Spleen (tissue), 11 donors: ENCODE data around the gene CALY. TPM values are rescaled to one million over a fixed set of nuclear protein-coding genes. Genes with fewer than 3 reads are reported as not detected.

Experiments used
- DNase-seq: peaks from one replicate; pipeline ENCODE4 v3.0.0-alpha.2; 2020
- H3K27ac ChIP-seq, 8 donors: fragments of 200-600 bp; sonication (generic) in 7 of 8; 1 replicate in 4 of 8; 2 replicates in 4 of 8; pipeline versions ENCODE4 v1.5.0 to v1.8.0; 2016 to 2021; ENCODE audit warnings: inconsistent platforms in 4 of 8, mild to moderate bottlenecking in 4 of 8, moderate library complexity in 1 of 8
- H3K27me3 ChIP-seq, 7 donors: fragments of 200-600 bp; sonication (generic) in 6 of 7; replicated peaks in 1 of 7; 1 replicate in 4 of 7; 2 replicates in 3 of 7; pipeline versions ENCODE4 v1.5.0 to v1.8.0; 2016 to 2021; ENCODE audit warnings: inconsistent platforms in 3 of 7, mild to moderate bottlenecking in 1 of 7
- H3K36me3 ChIP-seq, 6 donors: fragments of 200-600 bp; sonication (generic) in 5 of 6; 1 replicate in 4 of 6; 2 replicates in 2 of 6; pipeline versions ENCODE4 v1.5.0 to v1.8.0; 2016 to 2021; ENCODE audit warnings: inconsistent platforms in 2 of 6
- H3K4me1 ChIP-seq, 6 donors: fragments of 200-600 bp; sonication (generic) in 5 of 6; 1 replicate in 3 of 6; 2 replicates in 3 of 6; pipeline versions ENCODE4 v1.5.0 to v1.8.0; 2016 to 2021; ENCODE audit warnings: inconsistent platforms in 3 of 6
- H3K4me3 ChIP-seq, 8 donors: fragments of 200-600 bp; sonication (generic) in 7 of 8; 1 replicate in 4 of 8; 2 replicates in 4 of 8; pipeline versions ENCODE4 v1.5.0 to v1.8.0; 2016 to 2021; ENCODE audit warnings: inconsistent platforms in 4 of 8, mild to moderate bottlenecking in 4 of 8, moderate library complexity in 2 of 8
- H3K9me3 ChIP-seq, 8 donors: fragments of 200-600 bp; sonication (generic) in 7 of 8; 1 replicate in 4 of 8; 2 replicates in 4 of 8; pipeline versions ENCODE4 v1.5.0 to v1.8.0; 2016 to 2021; ENCODE audit warnings: inconsistent platforms in 4 of 8
- CTCF ChIP-seq, 11 experiments: fragments of 200-600 bp in 7 of 11; fragments of 450-650 bp in 4 of 11; sonication (generic) in 4 of 11; IDR thresholded peaks in 8 of 11; conservative IDR thresholded peaks in 3 of 11; 1 replicate in 7 of 11; 2 replicates in 4 of 11; pipeline versions ENCODE4 v1.4.0 to v1.8.0; 2016 to 2021; ENCODE audit warnings: antibody characterized with exemption in 11 of 11, inconsistent platforms in 4 of 11, mild to moderate bottlenecking in 1 of 11
- POLR2A ChIP-seq, 3 donors: fragments of 450-650 bp; IDR thresholded peaks; one replicate each; pipeline ENCODE4 v1.5.1; 2017; ENCODE audit warnings: antibody characterized with exemption in 3 of 3, mild to moderate bottlenecking in 1 of 3
- POLR2AphosphoS5 ChIP-seq, 3 donors: sonication (generic); formaldehyde crosslinking; IDR thresholded peaks; one replicate each; pipeline ENCODE4 v1.5.1; 2017; ENCODE audit warnings: antibody characterized with exemption in 3 of 3
- WGBS, 5 donors: extraction: QIAGEN DNeasy Blood & Tissue Kit in 3 of 5; methylation state at CpG; one replicate each; pipeline versions ENCODE4 v1.1.5 to v1.1.7; 2013 to 2018; 5-methylcytosine and 5-hydroxymethylcytosine counted together
- intact Hi-C: fragments of 100-400 bp; cut with DNase I; formaldehyde crosslinking; loops from one replicate; pipeline ENCODE4 v1.15.0; 2023; ENCODE audit warnings: low total_unique reads
- polyA plus RNA-seq, 3 donors: library from polyadenylated mRNA; stranded (reverse); fragments of 200-250 nt; gene quantifications; one replicate each; pipeline ENCODE4 v1.2.1, GENCODE V29; 2013
- total RNA-seq, 7 donors: library from RNA; depleted of rRNA in 3 of 7; stranded (reverse); fragments of >200 nt in 3 of 7; fragmentation: NEBNext Ultra II Directional in 4 of 7; extraction: Animal tissue kit (Norgen Biotek cat#: 25700) in 4 of 7; gene quantifications; one replicate each; pipeline versions ENCODE4 v1.1.0 to v1.2.1, GENCODE V29; 2016 to 2021
- donor health status: healthy with polysubstance abuse.
- donor health status: DM: no; HTN: no; CAD: no; lungs with moderate emphysema.
- donor health status: DM: no; HTN: no; CAD: no.
- donor health status: Bipolar disorder and iron deficiency.
- donor health status: healthy.
- donor health status: DM: no; HTN: no; CAD: no.
- donor health status: DM: yes; HTN: yes; CAD: no.

Gene CALY
- total and polyA plus RNA-seq, 10 donors = 0.04 to 3.4 (median 0.34) TPM; not detected in 1

GRCh38 chr10:133381036-133381435 is 44.3 kb upstream of the CALY start:
- Histone ChIP-seq H3K27ac (peak overlapping the region in 3 of 8 donors; percentile 1 to 49 (median 11)), H3K9me3 (no peaks in the 10 kb centered on the region), H3K4me3 (peak overlapping the region in 2 of 8 donors; percentile 14 to 38), H3K4me1 (peaks cover 20 to 46% (median 40%) of the 10 kb centered on the region in 6 donors), H3K36me3 (peaks cover 0 to 30% (median 5%) of the 10 kb centered on the region in 6 donors), H3K27me3 (peaks cover 0 to 13% (median 0%) of the 10 kb centered on the region in 7 donors)
- peak; percentile 78 for DNase-seq
- 29 to 55% (median 45%) methylated on average over 7 to 8 of the region's 8 CpGs for WGBS, 5 donors
- TF ChIP-seq POLR2AphosphoS5 (IDR thresholded peaks at IDR 0.05) = no peak
- no peak for TF ChIP-seq POLR2A (IDR thresholded peaks at IDR 0.05)
- TF ChIP-seq CTCF (IDR thresholded peaks at IDR 0.05 in 8 of 11, conservative IDR thresholded peaks at IDR 0.05 in 3 of 11) = no peak
- intact Hi-C loops = no loop called here

GRCh38 chr10:133379801-133380666 is 43.3 kb upstream of the CALY start:
- intact Hi-C loops = no loop called here
- Histone ChIP-seq H3K4me3 (peak overlapping the region; percentile 53 to 95 (median 80)), H3K36me3 (peaks cover 0 to 30% (median 5%) of the 10 kb centered on the region in 6 donors), H3K4me1 (peaks cover 20 to 46% (median 40%) of the 10 kb centered on the region in 6 donors), H3K9me3 (no peaks in the 10 kb centered on the region), H3K27ac (peak overlapping the region in 7 of 8 donors; percentile 46 to 91 (median 84)), H3K27me3 (peaks cover 0 to 13% (median 0%) of the 10 kb centered on the region in 7 donors)
- TF ChIP-seq POLR2AphosphoS5 (IDR thresholded peaks at IDR 0.05) (no peak), CTCF (IDR thresholded peaks at IDR 0.05 in 8 of 11, conservative IDR thresholded peaks at IDR 0.05 in 3 of 11) (no peak), POLR2A (IDR thresholded peaks at IDR 0.05) (no peak)
- WGBS, 5 donors = 86 to 91% (median 90%) methylated on average over 22 to 36 of the region's 36 CpGs
- DNase-seq = peak; percentile 84

- intact Hi-C loops = no loop called here
- 0 to 6% (median 3%) methylated on average over 6 to 67 of the region's 78 CpGs for WGBS, 5 donors
Observed at GRCh38 chr10:133379152-133379800, 42.6 kb upstream of the CALY start, which contains the start of gene PAOX. Gene PAOX (plus strand): TSS chr10:133379262. CDS start chr10:133379317, 55 bp downstream.

GRCh38 chr10:133378251-133379096 is 41.8 kb upstream of the CALY start:
- H3K4me1 ChIP-seq = peaks cover 20 to 60% (median 48%) of the 10 kb centered on the region in 6 donors
- 0 to 1% (median 0%) methylated on average over 40 to 83 of the region's 90 CpGs for WGBS, 5 donors
- TF ChIP-seq POLR2A (IDR thresholded peaks at IDR 0.05) (peak in 1 of 3 donors; percentile 15), CTCF (IDR thresholded peaks at IDR 0.05 in 8 of 11, conservative IDR thresholded peaks at IDR 0.05 in 3 of 11) (no peak), POLR2AphosphoS5 (IDR thresholded peaks at IDR 0.05) (peak; percentile 49 to 85 (median 77))
- intact Hi-C loops = no loop called here
- peak overlapping the region; percentile 54 to 91 (median 84) for H3K27ac ChIP-seq
- no peaks in the 10 kb centered on the region for H3K9me3 ChIP-seq
- peak overlapping the region; percentile 78 to 95 (median 92) for H3K4me3 ChIP-seq
- DNase-seq = peak; percentile 96
- peaks cover 0 to 13% (median 0%) of the 10 kb centered on the region in 7 donors for H3K27me3 ChIP-seq
- peaks cover 0 to 16% (median 0%) of the 10 kb centered on the region in 6 donors for H3K36me3 ChIP-seq

More at GRCh38 chr10:133379152-133379800, 42.6 kb upstream of the CALY start, which contains the start of gene PAOX:
- Histone ChIP-seq H3K9me3 (no peaks in the 10 kb centered on the region), H3K4me3 (peak within 1 kb of the TSS; percentile 78 to 95 (median 92)), H3K27me3 (peaks cover 0 to 13% (median 0%) of the 10 kb centered on the region in 7 donors), H3K27ac (peak within 1 kb of the TSS; percentile 65 to 91 (median 85)), H3K4me1 (peaks cover 20 to 53% (median 41%) of the 10 kb centered on the region in 6 donors), H3K36me3 (peaks cover 0 to 24% (median 2%) of the 10 kb centered on the region in 6 donors)
- TF ChIP-seq POLR2A (IDR thresholded peaks at IDR 0.05) (no peak), POLR2AphosphoS5 (IDR thresholded peaks at IDR 0.05) (peak; percentile 50 to 74 (median 58))
- peak; percentile 94 for DNase-seq
